SW 1271 (cell line): ENCODE results near the gene SLC4A1AP.

Experiments used
- DNase-seq, 2 experiments: peaks; one replicate each; lab custom pipeline; 2025; lab: John Stamatoyannopoulos, UW

Gene SLC4A1AP

GRCh38 chr2:27703638-27704341, 40.1 kb downstream of the SLC4A1AP start:
- peak; percentile 46 to 85 for DNase-seq

GRCh38 chr2:27704342-27704876, 40.7 kb downstream of the SLC4A1AP start:
- DNase-seq: no peak

GRCh38 chr2:27705851-27706622, 42.3 kb downstream of the SLC4A1AP start:
- peak; percentile 43 to 53 for DNase-seq

GRCh38 chr2:27707462-27708256, 44.0 kb downstream of the SLC4A1AP start:
- no peak for DNase-seq

- DNase-seq: no peak
Measured at GRCh38 chr2:27708257-27708654, 44.6 kb downstream of the SLC4A1AP start.

- DNase-seq: no peak
Measured at GRCh38 chr2:27708666-27709065, 45.0 kb downstream of the SLC4A1AP start.

GRCh38 chr2:27709326-27709725, 45.6 kb downstream of the SLC4A1AP start:
- no peak for DNase-seq

GRCh38 chr2:27709960-27710575, 46.4 kb downstream of the SLC4A1AP start:
- DNase-seq: no peak

GRCh38 chr2:27710640-27711430, 47.1 kb downstream of the SLC4A1AP start:
- no peak for DNase-seq

GRCh38 chr2:27711804-27712203, 48.1 kb downstream of the SLC4A1AP start:
- DNase-seq: no peak

GRCh38 chr2:27712522-27712921, 48.8 kb downstream of the SLC4A1AP start:
- no peak for DNase-seq

GRCh38 chr2:27713201-27713600, 49.5 kb downstream of the SLC4A1AP start:
- no peak for DNase-seq

- DNase-seq: no peak
Measured at GRCh38 chr2:27714053-27714452, 50.4 kb downstream of the SLC4A1AP start.

GRCh38 chr2:27714851-27715291, 51.2 kb downstream of the SLC4A1AP start:
- DNase-seq: no peak

- DNase-seq: no peak
Measured at GRCh38 chr2:27715318-27716210, 51.9 kb downstream of the SLC4A1AP start.

- no peak for DNase-seq
Measured at GRCh38 chr2:27716301-27717069, 52.8 kb downstream of the SLC4A1AP start.

GRCh38 chr2:27717070-27717795, 53.5 kb downstream of the SLC4A1AP start:
- DNase-seq: no peak

- peak; percentile 75 to 94 for DNase-seq
Measured at GRCh38 chr2:27720004-27720551, 56.4 kb downstream of the SLC4A1AP start.
